ENCODE data around the gene TMEM170B.
A peak's percentile ranks its signal among the peaks of the same experiment; 100 is the strongest.

Gene TMEM170B

DNA sequence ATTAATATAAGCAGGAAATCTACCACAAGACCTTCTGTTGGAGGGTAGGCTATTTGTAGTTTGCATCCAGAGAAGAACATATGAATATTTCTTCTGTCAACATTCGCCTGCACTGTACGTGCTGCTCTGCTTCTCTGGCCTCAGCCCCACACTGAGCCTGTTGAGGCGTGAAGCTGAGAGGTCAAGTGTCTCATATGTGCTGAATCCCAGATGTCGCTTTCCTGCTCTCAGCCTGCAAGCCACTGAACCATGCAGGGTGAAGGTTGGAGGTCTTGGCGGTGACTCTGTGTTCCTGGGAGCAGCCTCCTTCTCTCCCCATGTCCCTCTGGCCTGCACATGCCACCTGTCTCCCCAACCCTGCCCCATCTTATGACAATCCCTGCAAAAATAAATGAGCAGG lies 83.6 kb downstream of the TMEM170B start:
- peak; percentile 25 for DNase-seq

DNA sequence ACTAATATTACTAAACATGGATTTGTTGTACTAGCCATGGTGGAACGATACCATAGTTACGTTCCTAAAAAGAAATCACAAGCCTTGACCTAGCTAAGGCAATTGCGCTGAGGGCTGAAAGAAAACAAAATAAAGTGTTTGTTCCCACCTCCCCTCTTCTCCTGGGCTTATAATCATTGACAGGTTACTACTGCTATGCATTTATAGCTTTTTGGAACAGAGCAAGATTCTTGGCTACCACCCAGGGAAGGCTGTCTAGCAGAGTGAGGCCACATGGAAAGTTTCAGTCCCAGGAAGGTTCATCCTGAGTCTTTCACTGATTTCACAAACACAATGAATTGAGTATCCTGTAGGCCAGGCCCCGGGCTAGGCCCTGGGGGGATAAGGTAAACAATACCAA lies 84.6 kb downstream of the TMEM170B start:
- DNase-seq = no peak

DNA sequence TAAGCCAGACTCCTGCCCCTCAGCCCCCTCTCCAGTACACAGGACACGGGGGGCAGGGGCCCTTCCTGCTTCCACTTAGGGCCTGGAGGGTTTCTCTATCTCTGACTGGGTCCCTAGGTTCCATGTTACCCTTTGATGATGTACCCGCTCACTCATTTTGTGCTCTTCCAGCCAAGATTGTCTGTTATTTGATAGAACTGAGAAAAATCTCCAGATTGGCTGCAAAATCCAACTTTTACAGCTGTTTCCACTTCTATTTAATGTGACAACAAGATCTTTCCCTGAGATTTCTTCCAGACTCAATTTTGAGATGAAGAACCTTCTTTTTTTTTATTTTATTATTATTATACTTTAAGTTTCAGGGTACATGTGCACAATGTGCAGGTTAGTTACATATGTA lies 85.7 kb downstream of the TMEM170B start:
- no peak for DNase-seq

GRCh38 chr6:11625302-11625701 lies 87.8 kb downstream of the TMEM170B start:
- no peak for DNase-seq

DNA sequence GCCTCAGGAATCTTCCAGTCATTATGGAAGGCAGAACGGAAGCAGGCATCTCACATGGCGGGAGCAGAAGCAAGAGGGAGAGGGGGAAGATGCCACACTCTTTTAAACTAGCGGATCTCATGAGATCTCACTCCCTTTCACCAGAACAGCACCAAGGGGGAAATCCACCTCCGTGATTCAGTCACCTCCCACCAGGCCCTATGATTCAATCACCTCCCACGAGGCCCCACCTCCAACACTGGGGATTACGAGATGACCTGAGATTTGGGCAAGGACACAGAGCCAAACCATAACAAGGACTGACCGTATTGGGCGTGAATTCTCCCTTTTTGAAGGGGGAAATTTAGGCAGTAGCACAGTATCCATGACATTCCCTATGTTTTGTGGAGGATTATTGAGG lies 88.8 kb downstream of the TMEM170B start:
- no peak for DNase-seq

GRCh38 chr6:11628562-11628961 lies 91.0 kb downstream of the TMEM170B start:
- DNase-seq = no peak

GRCh38 chr6:11631008-11631407 lies 93.5 kb downstream of the TMEM170B start:
- DNase-seq = no peak

DNA sequence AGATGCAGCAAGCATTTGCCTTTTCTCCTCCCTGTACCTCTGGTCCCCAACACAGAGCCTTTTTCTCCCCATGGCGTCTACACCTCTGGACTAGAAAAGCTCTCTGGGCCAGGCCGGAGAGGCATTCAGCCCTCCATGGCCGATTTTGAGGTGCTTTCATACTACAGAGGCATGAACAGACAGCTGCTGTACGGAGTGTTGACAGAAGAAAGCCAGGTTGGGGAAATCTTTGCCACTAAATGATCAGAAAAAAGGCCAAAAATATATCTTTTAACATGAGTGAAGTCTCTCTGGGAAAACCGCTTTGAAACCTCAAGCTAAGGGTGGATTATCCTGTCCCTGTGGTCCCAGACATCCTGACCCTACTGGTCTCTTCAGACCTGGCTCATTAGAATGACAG lies 94.0 kb downstream of the TMEM170B start:
- no peak for DNase-seq

GRCh38 chr6:11632231-11632630 lies 94.7 kb downstream of the TMEM170B start:
- no peak for DNase-seq

- DNase-seq = no peak
These were observed 95.4 kb downstream of the TMEM170B start for GRCh38 chr6:11632795-11633511.
